Measurements from ENCODE around the gene UST.

The UST gene

GRCh38 chr6:148827416-148828045, 80.7 kb downstream of the UST start:
- ChIA-PET POLR2A (no interaction called here), CTCF (no interaction called here)
- TF ChIP-seq FOXA1 (IDR thresholded peaks at IDR 0.05) (no peak), FOXM1 (IDR thresholded peaks at IDR 0.05; ENCODE audit: borderline replicate concordance) (no peak), L3MBTL2 (conservative IDR thresholded peaks at IDR 0.05) (no peak), SUZ12 (IDR thresholded peaks at IDR 0.05) (no peak)
- no peak for DNase-seq (ENCODE audit: extremely low spot score)

- ChIA-PET POLR2A (no interaction called here), CTCF (no interaction called here)
- no peak for TF ChIP-seq FOXM1 (IDR thresholded peaks at IDR 0.05; ENCODE audit: borderline replicate concordance)
- no peak for TF ChIP-seq LEF1 (IDR thresholded peaks at IDR 0.05; ENCODE audit: borderline replicate concordance)
- TF ChIP-seq PKNOX1 (IDR thresholded peaks at IDR 0.05) = no peak
- no peak for TF ChIP-seq TARDBP (IDR thresholded peaks at IDR 0.05)
- no peak for TF ChIP-seq BHLHE40 (IDR thresholded peaks at IDR 0.05; ENCODE audit: borderline replicate concordance)
- no peak for TF ChIP-seq ZNF384 (IDR thresholded peaks at IDR 0.05)
- no peak for TF ChIP-seq HDGF (IDR thresholded peaks at IDR 0.05; ENCODE audit: borderline replicate concordance)
- TF ChIP-seq ARNT (IDR thresholded peaks at IDR 0.05) = no peak
- TF ChIP-seq FOXK2 (IDR thresholded peaks at IDR 0.05) = no peak
- no peak for TF ChIP-seq L3MBTL2 (conservative IDR thresholded peaks at IDR 0.05)
- no peak for TF ChIP-seq ELF4 (IDR thresholded peaks at IDR 0.05)
- no peak for TF ChIP-seq CTBP1 (IDR thresholded peaks at IDR 0.05; ENCODE audit: borderline replicate concordance)
- TF ChIP-seq SUZ12 (IDR thresholded peaks at IDR 0.05) = no peak
- no peak for TF ChIP-seq NFRKB (IDR thresholded peaks at IDR 0.05)
- no peak for TF ChIP-seq SP1 (IDR thresholded peaks at IDR 0.05)
- TF ChIP-seq FOXA1 (IDR thresholded peaks at IDR 0.05) = no peak
- DNase-seq (ENCODE audit: extremely low spot score) = no peak
These were observed 81.2 kb downstream of the UST start for GRCh38 chr6:148828047-148828446.

GRCh38 chr6:148829415-148830101, 82.7 kb downstream of the UST start:
- ChIA-PET CTCF (no interaction called here), POLR2A (no interaction called here)
- DNase-seq (ENCODE audit: extremely low spot score) = no peak
- TF ChIP-seq SP1 (IDR thresholded peaks at IDR 0.05) = no peak
- TF ChIP-seq ZNF384 (IDR thresholded peaks at IDR 0.05) = no peak
- no peak for TF ChIP-seq PKNOX1 (IDR thresholded peaks at IDR 0.05)
- TF ChIP-seq L3MBTL2 (conservative IDR thresholded peaks at IDR 0.05) = no peak
- no peak for TF ChIP-seq ARNT (IDR thresholded peaks at IDR 0.05)
- TF ChIP-seq LEF1 (IDR thresholded peaks at IDR 0.05; ENCODE audit: borderline replicate concordance) = no peak
- no peak for TF ChIP-seq CTBP1 (IDR thresholded peaks at IDR 0.05; ENCODE audit: borderline replicate concordance)
- TF ChIP-seq HDGF (IDR thresholded peaks at IDR 0.05; ENCODE audit: borderline replicate concordance) = no peak
- TF ChIP-seq NFRKB (IDR thresholded peaks at IDR 0.05) = no peak
- no peak for TF ChIP-seq FOXA1 (IDR thresholded peaks at IDR 0.05)
- no peak for TF ChIP-seq TARDBP (IDR thresholded peaks at IDR 0.05)
- TF ChIP-seq BHLHE40 (IDR thresholded peaks at IDR 0.05; ENCODE audit: borderline replicate concordance) = no peak
- no peak for TF ChIP-seq FOXM1 (IDR thresholded peaks at IDR 0.05; ENCODE audit: borderline replicate concordance)
- TF ChIP-seq ELF4 (IDR thresholded peaks at IDR 0.05) = no peak
- TF ChIP-seq FOXK2 (IDR thresholded peaks at IDR 0.05) = no peak

GRCh38 chr6:148830614-148831013, 83.8 kb downstream of the UST start:
- ChIA-PET CTCF (no interaction called here), POLR2A (no interaction called here)
- no peak for TF ChIP-seq BHLHE40 (IDR thresholded peaks at IDR 0.05; ENCODE audit: borderline replicate concordance)
- TF ChIP-seq SUZ12 (IDR thresholded peaks at IDR 0.05) = no peak
- TF ChIP-seq HDGF (IDR thresholded peaks at IDR 0.05; ENCODE audit: borderline replicate concordance) = no peak
- no peak for TF ChIP-seq CTBP1 (IDR thresholded peaks at IDR 0.05; ENCODE audit: borderline replicate concordance)
- TF ChIP-seq FOXM1 (IDR thresholded peaks at IDR 0.05; ENCODE audit: borderline replicate concordance) = no peak
- TF ChIP-seq L3MBTL2 (conservative IDR thresholded peaks at IDR 0.05) = no peak
- TF ChIP-seq FOXA1 (IDR thresholded peaks at IDR 0.05) = no peak
- no peak for TF ChIP-seq FOXK2 (IDR thresholded peaks at IDR 0.05)
- TF ChIP-seq ELF4 (IDR thresholded peaks at IDR 0.05) = no peak
- TF ChIP-seq LEF1 (IDR thresholded peaks at IDR 0.05; ENCODE audit: borderline replicate concordance) = no peak
- no peak for TF ChIP-seq NFRKB (IDR thresholded peaks at IDR 0.05)
- no peak for TF ChIP-seq SP1 (IDR thresholded peaks at IDR 0.05)
- no peak for TF ChIP-seq ZNF384 (IDR thresholded peaks at IDR 0.05)
- TF ChIP-seq PKNOX1 (IDR thresholded peaks at IDR 0.05) = no peak
- TF ChIP-seq TARDBP (IDR thresholded peaks at IDR 0.05) = no peak
- no peak for TF ChIP-seq ARNT (IDR thresholded peaks at IDR 0.05)
- no peak for DNase-seq (ENCODE audit: extremely low spot score)

- DNase-seq (ENCODE audit: extremely low spot score) = no peak
- TF ChIP-seq CTBP1 (IDR thresholded peaks at IDR 0.05; ENCODE audit: borderline replicate concordance) (no peak), LEF1 (IDR thresholded peaks at IDR 0.05; ENCODE audit: borderline replicate concordance) (no peak), FOXM1 (IDR thresholded peaks at IDR 0.05; ENCODE audit: borderline replicate concordance) (no peak), L3MBTL2 (conservative IDR thresholded peaks at IDR 0.05) (no peak), SUZ12 (IDR thresholded peaks at IDR 0.05) (no peak), PKNOX1 (IDR thresholded peaks at IDR 0.05) (no peak), HDGF (IDR thresholded peaks at IDR 0.05; ENCODE audit: borderline replicate concordance) (no peak), TARDBP (IDR thresholded peaks at IDR 0.05) (no peak), BHLHE40 (IDR thresholded peaks at IDR 0.05; ENCODE audit: borderline replicate concordance) (no peak), FOXK2 (IDR thresholded peaks at IDR 0.05) (no peak), ELF4 (IDR thresholded peaks at IDR 0.05) (no peak), SP1 (IDR thresholded peaks at IDR 0.05) (no peak), NFRKB (IDR thresholded peaks at IDR 0.05) (no peak), ARNT (IDR thresholded peaks at IDR 0.05) (no peak), ZNF384 (IDR thresholded peaks at IDR 0.05) (no peak), FOXA1 (IDR thresholded peaks at IDR 0.05) (no peak)
- ChIA-PET POLR2A (no interaction called here), CTCF (no interaction called here)
These were observed 84.2 kb downstream of the UST start for GRCh38 chr6:148831064-148831463.
